D721Med (cell line): Measurements from ENCODE around the gene MAST4.

Experiments
- DNase-seq: peaks from one replicate; pipeline ENCODE4 v3.0.0; 2011; ENCODE audit warnings: low spot score; ENCODE audit not compliant: insufficient read length
- FAIRE-seq: peaks from 2 replicates; lab custom pipeline; 2011; peaks lifted over from hg19 to GRCh38; lab: Jason Lieb, UNC
- TF ChIP-seq, protein P1 (sequence below): IDR thresholded peaks from 2 replicates; pipeline ENCODE4 v1.5.1; 2012; ENCODE audit warnings: mild to moderate bottlenecking, control low read depth; ENCODE audit not compliant: insufficient read depth; ENCODE audit errors: missing control alignments

MAST4 gene

DNA sequence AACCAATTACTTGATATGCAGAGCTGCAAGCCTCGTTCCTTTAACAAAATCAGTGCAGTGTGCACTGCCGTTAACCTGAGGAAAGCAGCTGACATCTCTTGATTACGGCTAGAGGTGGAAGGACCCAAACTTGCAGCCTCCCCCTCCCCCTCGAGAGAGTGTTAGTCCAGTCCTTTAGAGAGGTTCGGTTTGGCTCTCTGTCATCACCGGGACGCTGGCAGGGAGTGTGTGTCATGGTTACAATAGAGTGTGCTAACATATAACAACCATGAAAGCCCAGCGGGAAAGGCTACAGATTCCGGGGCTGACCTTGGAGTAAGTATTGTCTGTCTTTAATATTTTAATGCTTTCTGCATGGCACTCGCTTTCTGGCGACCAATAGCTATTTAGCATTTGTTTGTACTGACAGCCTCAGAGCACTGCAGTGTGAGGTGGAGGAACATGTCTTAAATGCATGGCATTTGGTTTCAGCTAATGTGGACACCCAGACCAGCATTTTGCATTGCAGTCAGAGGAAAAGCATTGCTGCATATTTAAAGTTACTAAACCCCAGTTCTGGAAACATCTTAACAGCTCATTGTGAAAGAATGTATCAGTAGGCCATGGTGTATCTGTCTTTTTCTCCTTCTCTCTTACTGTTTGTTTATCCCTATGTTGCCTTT is 362.9 kb downstream of the MAST4 start:
- TF ChIP-seq, protein P1, sequence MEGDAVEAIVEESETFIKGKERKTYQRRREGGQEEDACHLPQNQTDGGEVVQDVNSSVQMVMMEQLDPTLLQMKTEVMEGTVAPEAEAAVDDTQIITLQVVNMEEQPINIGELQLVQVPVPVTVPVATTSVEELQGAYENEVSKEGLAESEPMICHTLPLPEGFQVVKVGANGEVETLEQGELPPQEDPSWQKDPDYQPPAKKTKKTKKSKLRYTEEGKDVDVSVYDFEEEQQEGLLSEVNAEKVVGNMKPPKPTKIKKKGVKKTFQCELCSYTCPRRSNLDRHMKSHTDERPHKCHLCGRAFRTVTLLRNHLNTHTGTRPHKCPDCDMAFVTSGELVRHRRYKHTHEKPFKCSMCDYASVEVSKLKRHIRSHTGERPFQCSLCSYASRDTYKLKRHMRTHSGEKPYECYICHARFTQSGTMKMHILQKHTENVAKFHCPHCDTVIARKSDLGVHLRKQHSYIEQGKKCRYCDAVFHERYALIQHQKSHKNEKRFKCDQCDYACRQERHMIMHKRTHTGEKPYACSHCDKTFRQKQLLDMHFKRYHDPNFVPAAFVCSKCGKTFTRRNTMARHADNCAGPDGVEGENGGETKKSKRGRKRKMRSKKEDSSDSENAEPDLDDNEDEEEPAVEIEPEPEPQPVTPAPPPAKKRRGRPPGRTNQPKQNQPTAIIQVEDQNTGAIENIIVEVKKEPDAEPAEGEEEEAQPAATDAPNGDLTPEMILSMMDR = no peak
- no peak for FAIRE-seq
- no peak for DNase-seq

DNA sequence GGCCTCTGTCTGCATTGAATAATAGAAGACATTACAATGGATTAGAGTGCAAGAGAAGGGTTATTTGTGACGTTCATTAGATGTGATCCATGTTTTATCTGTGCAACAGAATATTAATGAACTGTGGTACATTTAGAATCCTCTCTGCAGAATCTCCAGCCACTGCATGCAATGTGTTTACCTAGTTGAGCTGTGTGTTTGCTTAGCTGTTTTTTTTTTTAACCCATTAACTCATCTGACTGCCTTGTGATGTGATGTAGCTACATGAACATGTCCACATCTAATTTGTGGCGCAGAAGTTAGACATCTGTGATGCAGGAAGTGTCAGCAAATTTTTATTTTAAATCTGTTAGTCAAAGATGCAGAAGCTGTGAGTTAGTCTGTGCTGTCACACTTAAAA is 363.5 kb downstream of the MAST4 start:
- DNase-seq (no peak), FAIRE-seq (no peak)
- TF ChIP-seq, protein P1 = no peak

DNA sequence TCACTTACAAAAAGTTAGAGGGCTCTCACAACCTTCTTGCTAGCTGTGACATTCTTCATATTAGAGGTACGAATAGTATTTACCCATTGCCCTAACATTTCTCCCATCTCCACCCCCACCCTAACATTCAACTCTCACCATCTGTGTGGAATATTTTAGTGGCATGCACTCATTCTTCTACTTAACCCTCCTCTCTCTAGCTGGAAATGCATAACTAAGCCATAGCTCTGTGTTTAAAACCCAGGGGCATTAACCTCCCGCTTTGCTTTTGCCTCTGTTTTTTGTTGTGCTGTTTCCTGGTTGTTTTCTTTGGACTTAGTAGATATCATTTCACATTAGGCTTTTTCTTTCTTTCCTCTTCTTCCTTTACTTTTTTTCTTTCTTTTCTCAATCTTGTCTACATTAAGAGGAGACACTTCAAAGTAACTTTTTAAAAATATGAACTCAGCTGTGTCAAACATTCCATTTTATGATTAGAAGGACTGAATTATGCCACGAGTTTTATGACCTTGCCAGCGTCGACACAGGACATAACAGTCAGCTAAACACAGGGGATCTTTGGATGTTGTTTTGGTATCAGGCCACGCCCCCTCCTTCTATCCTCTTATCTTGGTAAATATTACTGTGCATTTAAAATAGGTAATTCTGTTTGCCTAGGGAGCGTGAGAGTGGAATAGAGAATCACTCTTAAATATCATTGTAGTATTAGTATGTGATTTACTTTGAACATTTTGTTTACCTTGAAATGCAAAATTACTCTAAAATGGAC is 364.4 kb downstream of the MAST4 start:
- TF ChIP-seq, protein P1 = no peak
- FAIRE-seq (no peak), DNase-seq (no peak)

- TF ChIP-seq, protein P1 = no peak
- DNase-seq = no peak
- no peak for FAIRE-seq
Measured at GRCh38 chr5:66963559-66963971, 367.4 kb downstream of the MAST4 start.

DNA sequence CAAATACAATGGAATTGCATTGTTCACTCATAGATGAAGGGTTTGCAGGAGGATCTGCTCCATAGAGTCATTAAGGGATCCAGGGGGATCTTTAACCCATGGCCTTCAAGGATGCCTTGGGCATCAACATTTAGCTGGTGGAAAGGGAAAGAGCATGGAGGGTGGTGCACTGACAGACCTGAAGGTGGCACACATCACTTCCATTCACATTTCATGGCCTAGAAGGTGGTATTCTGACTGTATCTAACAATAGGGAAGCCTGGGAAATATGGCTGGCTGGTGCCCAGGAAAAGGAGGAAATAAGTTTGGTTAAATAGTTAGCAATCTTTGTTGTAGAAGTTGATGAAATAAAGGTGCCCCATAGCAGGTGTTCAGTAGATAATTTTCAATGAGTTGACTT is 370.2 kb downstream of the MAST4 start:
- FAIRE-seq (no peak), DNase-seq (no peak)
- TF ChIP-seq, protein P1 = no peak

GRCh38 chr5:66967102-66967501 is 370.9 kb downstream of the MAST4 start:
- TF ChIP-seq, protein P1 = no peak
- DNase-seq = no peak
- FAIRE-seq = no peak

DNA sequence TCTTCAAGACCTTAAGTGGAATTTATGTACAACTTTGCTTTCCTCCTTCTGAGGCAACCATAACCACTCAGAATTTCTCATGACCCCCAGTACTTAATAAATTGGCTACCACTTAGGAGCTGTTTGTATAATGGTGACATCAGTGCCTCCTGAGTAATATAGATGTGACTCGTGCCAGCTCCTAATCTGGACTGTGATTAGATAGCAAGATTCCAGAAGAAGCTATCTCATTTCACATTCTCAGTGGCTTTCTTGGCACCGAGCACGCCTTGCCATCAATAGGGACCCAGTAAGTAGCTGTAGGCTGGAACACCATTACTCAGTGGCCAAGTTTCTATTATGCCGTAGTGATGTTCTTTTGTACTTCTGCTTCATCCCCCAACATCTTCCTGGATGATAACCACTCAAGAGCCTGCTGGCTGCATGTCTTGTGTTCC is 371.7 kb downstream of the MAST4 start:
- FAIRE-seq = no peak
- TF ChIP-seq, protein P1 = no peak
- DNase-seq = no peak
